Measurements from ENCODE around the gene UPB1.
A peak's percentile ranks its signal among the peaks of the same experiment; 100 is the strongest.

UPB1 gene

GRCh38 chr22:24517446-24517845 lies 22.3 kb downstream of the UPB1 start:
- FAIRE-seq (no peak), DNase-seq (ENCODE audit: insufficient read length, low spot score) (no peak)
- no peak for TF ChIP-seq CTCF (IDR thresholded peaks at IDR 0.05; ENCODE audit: insufficient read depth, missing control alignments)

- FAIRE-seq (no peak), DNase-seq (ENCODE audit: insufficient read length, low spot score) (no peak)
- TF ChIP-seq CTCF (IDR thresholded peaks at IDR 0.05; ENCODE audit: insufficient read depth, missing control alignments): no peak
Measured at GRCh38 chr22:24518228-24518627, 23.1 kb downstream of the UPB1 start.

- no peak for TF ChIP-seq CTCF (IDR thresholded peaks at IDR 0.05; ENCODE audit: insufficient read depth, missing control alignments)
- FAIRE-seq: no peak
- no peak for DNase-seq (ENCODE audit: insufficient read length, low spot score)
Measured at GRCh38 chr22:24518771-24519485, 23.8 kb downstream of the UPB1 start.

- DNase-seq (ENCODE audit: insufficient read length, low spot score) (no peak), FAIRE-seq (no peak)
- no peak for TF ChIP-seq CTCF (IDR thresholded peaks at IDR 0.05; ENCODE audit: insufficient read depth, missing control alignments)
Measured at GRCh38 chr22:24519496-24519895, 24.4 kb downstream of the UPB1 start.

- TF ChIP-seq CTCF (IDR thresholded peaks at IDR 0.05; ENCODE audit: insufficient read depth, missing control alignments): peak; percentile 81
- DNase-seq (ENCODE audit: insufficient read length, low spot score) (peak; percentile 76), FAIRE-seq (no peak)
Measured at GRCh38 chr22:24521791-24522245, 26.7 kb downstream of the UPB1 start.

GRCh38 chr22:24523873-24524272 lies 28.7 kb downstream of the UPB1 start:
- TF ChIP-seq CTCF (IDR thresholded peaks at IDR 0.05; ENCODE audit: insufficient read depth, missing control alignments): no peak
- no peak for DNase-seq (ENCODE audit: insufficient read length, low spot score)
- FAIRE-seq: no peak

- FAIRE-seq: no peak
- peak; percentile 70 for DNase-seq (ENCODE audit: insufficient read length, low spot score)
- TF ChIP-seq CTCF (IDR thresholded peaks at IDR 0.05; ENCODE audit: insufficient read depth, missing control alignments): peak; percentile 93
Measured at GRCh38 chr22:24525416-24526037, 30.4 kb downstream of the UPB1 start.
